Epidermal melanocyte (primary cell): ENCODE measurements around the gene RNF223.

ENCODE experiments used
- DNase-seq: peaks from one replicate; pipeline ENCODE4 v3.0.0; 2011; ENCODE audit warnings: low spot score; ENCODE audit not compliant: insufficient read length

RNF223 gene

GRCh38 chr1:1046243-1046642 is 27.9 kb downstream of the RNF223 start:
- no peak for DNase-seq

- no peak for DNase-seq
Observed at GRCh38 chr1:1045129-1045528, 29.0 kb downstream of the RNF223 start.

- DNase-seq, result no peak
Observed at GRCh38 chr1:1044455-1045078, 29.5 kb downstream of the RNF223 start.

- DNase-seq, result no peak
Observed at GRCh38 chr1:1043921-1044320, 30.2 kb downstream of the RNF223 start.

GRCh38 chr1:1043411-1043810 is 30.7 kb downstream of the RNF223 start:
- no peak for DNase-seq

- no peak for DNase-seq
Observed at GRCh38 chr1:1042835-1043234, 31.3 kb downstream of the RNF223 start.

- no peak for DNase-seq
Observed at GRCh38 chr1:1041873-1042272, 32.2 kb downstream of the RNF223 start.

- no peak for DNase-seq
Observed at GRCh38 chr1:1041092-1041523, 33.0 kb downstream of the RNF223 start.

- DNase-seq, result peak; percentile 93
Observed at GRCh38 chr1:1040004-1040991, 33.8 kb downstream of the RNF223 start.

- no peak for DNase-seq
Observed at GRCh38 chr1:1039145-1039910, 34.8 kb downstream of the RNF223 start.

- DNase-seq, result no peak
Observed at GRCh38 chr1:1038694-1039093, 35.4 kb downstream of the RNF223 start.

- DNase-seq, result no peak
Observed at GRCh38 chr1:1037366-1038327, 36.5 kb downstream of the RNF223 start.

GRCh38 chr1:1035291-1035943 is 38.7 kb downstream of the RNF223 start:
- no peak for DNase-seq

GRCh38 chr1:1034439-1034781 is 39.7 kb downstream of the RNF223 start:
- no peak for DNase-seq

GRCh38 chr1:1033731-1034438 is 40.2 kb downstream of the RNF223 start:
- DNase-seq, result no peak

- DNase-seq, result peak; percentile 81
Observed at GRCh38 chr1:1033009-1033587, 41.0 kb downstream of the RNF223 start.

- DNase-seq, result no peak
Observed at GRCh38 chr1:1032424-1032823, 41.7 kb downstream of the RNF223 start.

GRCh38 chr1:1031659-1032235 is 42.4 kb downstream of the RNF223 start:
- DNase-seq, result no peak
